ENCODE measurements around the gene MUC2. TPM values are rescaled to one million over a fixed set of nuclear protein-coding genes. Genes with fewer than 3 reads are reported as not detected.

MUC2 gene
- total RNA-seq, 6 experiments from 2014 or later = 0.24 TPM; not detected in 5

DNA sequence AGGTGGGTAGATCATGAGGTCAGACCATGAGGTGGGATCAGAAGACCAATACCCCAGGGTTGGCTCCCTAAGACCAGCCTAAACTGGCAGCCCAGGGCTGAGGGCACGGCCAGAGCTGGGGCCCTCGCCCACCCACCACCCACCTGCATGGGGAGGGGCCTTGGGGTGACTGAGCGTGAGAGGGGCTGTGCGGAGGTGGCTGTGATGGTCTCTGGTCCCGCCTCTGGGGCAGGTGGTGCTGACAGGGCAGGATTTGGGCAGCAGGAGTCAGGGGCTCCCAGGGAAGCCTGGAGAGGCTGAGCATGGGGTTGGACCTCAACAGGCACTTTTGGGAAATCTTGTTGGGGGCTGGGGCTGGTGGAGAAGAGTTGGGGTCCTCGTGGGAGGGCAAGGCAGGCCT is 43.3 kb downstream of the MUC2 start:
- no peaks in the 10 kb centered on the region for H3K4me1 Mint-ChIP-seq (ENCODE audit: low read depth)
- no peaks in the 10 kb centered on the region for H3K9me3 Mint-ChIP-seq
- H3K27me3 Mint-ChIP-seq (ENCODE audit: insufficient read depth) = peaks cover 17% of the 10 kb centered on the region; the same call in 1 of the 2 replicates
- H3K27ac Mint-ChIP-seq = no peak overlapping the region
- H3K36me3 Mint-ChIP-seq (ENCODE audit: low read depth) = no peaks in the 10 kb centered on the region
- H3K4me3 Mint-ChIP-seq = no peak overlapping the region
- no peak for DNase-seq
- TF ChIP-seq, protein P1, sequence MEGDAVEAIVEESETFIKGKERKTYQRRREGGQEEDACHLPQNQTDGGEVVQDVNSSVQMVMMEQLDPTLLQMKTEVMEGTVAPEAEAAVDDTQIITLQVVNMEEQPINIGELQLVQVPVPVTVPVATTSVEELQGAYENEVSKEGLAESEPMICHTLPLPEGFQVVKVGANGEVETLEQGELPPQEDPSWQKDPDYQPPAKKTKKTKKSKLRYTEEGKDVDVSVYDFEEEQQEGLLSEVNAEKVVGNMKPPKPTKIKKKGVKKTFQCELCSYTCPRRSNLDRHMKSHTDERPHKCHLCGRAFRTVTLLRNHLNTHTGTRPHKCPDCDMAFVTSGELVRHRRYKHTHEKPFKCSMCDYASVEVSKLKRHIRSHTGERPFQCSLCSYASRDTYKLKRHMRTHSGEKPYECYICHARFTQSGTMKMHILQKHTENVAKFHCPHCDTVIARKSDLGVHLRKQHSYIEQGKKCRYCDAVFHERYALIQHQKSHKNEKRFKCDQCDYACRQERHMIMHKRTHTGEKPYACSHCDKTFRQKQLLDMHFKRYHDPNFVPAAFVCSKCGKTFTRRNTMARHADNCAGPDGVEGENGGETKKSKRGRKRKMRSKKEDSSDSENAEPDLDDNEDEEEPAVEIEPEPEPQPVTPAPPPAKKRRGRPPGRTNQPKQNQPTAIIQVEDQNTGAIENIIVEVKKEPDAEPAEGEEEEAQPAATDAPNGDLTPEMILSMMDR (IDR thresholded peaks at IDR 0.05) = no peak

DNA sequence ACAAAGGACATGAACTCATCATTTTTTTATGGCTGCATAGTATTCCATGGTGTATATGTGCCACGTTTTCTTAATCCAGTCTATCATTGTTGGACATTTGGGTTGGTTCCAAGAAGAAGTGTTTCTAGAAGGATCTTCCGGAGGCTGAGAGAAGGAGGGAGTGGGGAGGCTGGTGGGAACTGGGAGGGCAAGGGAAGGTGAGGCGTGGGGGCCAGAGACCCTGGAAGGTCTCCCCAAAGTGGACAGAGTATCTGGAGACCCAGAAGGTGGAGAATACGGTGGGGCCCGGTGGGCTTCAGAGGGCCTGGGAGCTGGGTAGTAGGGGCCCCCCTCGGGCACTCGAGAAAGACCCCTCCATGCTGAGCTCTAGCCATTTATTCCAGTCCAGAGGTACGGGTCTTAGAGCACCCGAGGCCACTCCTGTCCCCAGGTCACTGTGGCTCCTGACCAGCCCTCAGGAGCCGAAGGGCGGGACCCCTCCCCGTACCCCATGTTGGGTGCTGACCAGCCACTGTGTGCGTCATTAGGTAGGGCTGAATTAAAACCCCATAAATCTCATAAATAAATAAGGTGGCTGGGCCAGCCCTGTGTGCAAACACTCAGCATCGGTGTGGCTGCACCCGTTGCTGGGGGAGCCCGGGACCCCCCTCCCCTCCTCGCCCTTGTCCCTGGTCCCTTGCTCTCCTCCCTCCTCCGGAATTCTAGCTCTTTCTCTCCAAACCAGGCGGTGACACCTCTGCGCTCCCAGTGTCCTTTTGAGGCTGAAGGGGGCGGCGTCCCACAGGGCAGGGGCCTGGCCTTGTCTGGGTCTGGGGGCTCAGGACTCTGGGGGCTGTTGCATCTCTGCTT is 44.3 kb downstream of the MUC2 start:
- no peak overlapping the region for H3K27ac Mint-ChIP-seq
- H3K27me3 Mint-ChIP-seq (ENCODE audit: insufficient read depth) = peaks cover 19% of the 10 kb centered on the region; the same call in 1 of the 2 replicates

DNA sequence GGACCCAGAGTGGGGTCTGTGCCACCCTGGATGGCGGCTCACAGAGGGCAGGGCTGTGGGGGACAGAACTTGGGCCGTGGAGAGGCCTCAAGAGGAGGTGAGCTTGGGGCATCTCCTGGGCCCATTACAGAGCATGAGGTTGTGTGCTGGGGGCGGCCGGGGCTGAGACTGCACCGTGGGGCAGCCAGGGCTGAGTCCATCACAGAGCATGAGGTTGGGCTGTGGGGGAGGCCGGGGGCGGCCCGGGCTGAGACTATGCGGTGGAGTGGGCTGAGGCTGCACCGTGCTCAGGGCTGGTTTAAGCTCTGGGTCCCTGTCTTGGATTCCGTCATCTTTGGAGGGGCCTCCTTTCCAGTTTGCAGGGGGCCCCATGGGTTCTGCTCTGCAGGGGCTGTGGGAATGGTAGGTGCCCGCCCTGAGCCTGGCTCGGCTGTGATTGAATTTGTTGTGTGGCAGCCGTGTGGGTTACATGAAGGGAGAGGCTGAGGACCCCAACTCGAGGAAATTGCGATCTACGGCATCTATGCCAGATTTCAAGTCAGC is 45.0 kb downstream of the MUC2 start:
- no peak overlapping the region for H3K4me3 Mint-ChIP-seq
- peaks cover 17% of the 10 kb centered on the region for H3K27me3 Mint-ChIP-seq (ENCODE audit: insufficient read depth)
- H3K4me1 Mint-ChIP-seq (ENCODE audit: low read depth) = no peaks in the 10 kb centered on the region
- H3K27ac Mint-ChIP-seq = no peak overlapping the region
- no peak for DNase-seq
- peaks cover 6% of the 10 kb centered on the region; the same call in 1 of the 2 replicates for H3K9me3 Mint-ChIP-seq
- no peaks in the 10 kb centered on the region for H3K36me3 Mint-ChIP-seq (ENCODE audit: low read depth)
- TF ChIP-seq, protein P1 (IDR thresholded peaks at IDR 0.05) = no peak

More for the DNA sequence above, 44.3 kb downstream of the MUC2 start:
- no peaks in the 10 kb centered on the region; the same call in 1 of the 2 replicates for H3K9me3 Mint-ChIP-seq
- H3K4me1 Mint-ChIP-seq (ENCODE audit: low read depth) = no peaks in the 10 kb centered on the region
- no peaks in the 10 kb centered on the region for H3K36me3 Mint-ChIP-seq (ENCODE audit: low read depth)
- H3K4me3 Mint-ChIP-seq = no peak overlapping the region
- no peak for DNase-seq
- TF ChIP-seq, protein P1 (IDR thresholded peaks at IDR 0.05) = no peak

DNA sequence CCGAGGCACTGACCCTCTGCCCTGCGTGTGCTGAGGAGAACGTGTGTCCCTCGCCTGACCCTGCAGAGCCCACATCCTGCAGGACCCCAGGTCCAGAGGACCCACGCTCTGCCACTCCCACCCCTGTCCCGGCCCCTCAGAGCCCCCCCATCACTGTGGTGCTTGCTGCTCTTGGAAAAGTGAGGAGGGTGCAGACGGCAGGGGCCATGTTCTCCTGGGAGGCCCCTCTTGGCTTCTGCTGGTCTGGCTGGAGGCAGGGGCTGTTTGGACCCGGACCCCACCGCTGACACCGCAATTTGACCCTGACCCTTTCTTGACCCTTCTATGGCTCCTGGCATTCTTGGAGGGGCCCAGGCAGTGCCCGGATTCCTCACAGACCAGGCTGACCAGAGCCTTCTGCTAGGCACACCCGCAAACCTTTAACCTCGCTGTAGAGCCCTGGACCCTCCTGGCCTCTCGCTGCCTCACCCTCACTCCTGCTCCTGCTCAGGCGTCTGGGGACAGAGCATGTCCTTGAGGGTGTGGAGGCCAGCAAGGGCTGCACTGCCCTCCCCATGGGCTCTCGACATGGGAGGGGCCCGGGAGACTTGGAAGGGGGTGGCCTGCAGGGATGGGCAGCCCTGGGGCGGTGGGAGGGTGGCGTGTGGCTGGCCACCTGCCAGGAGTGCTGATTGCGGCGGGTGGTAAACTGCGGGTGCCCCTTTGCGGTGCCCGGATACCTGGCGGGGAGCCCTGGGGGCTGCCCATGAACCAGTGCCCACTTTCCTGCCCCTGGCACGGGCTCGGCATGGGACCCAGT is 46.1 kb downstream of the MUC2 start:
- no peak overlapping the region for H3K4me3 Mint-ChIP-seq
- no peak for DNase-seq
- H3K4me1 Mint-ChIP-seq (ENCODE audit: low read depth) = no peaks in the 10 kb centered on the region
- H3K9me3 Mint-ChIP-seq = peaks cover 12% of the 10 kb centered on the region; the same call in 1 of the 2 replicates
- TF ChIP-seq, protein P1 (IDR thresholded peaks at IDR 0.05) = no peak
- H3K36me3 Mint-ChIP-seq (ENCODE audit: low read depth) = no peaks in the 10 kb centered on the region
- no peak overlapping the region for H3K27ac Mint-ChIP-seq
- peaks cover 19% of the 10 kb centered on the region for H3K27me3 Mint-ChIP-seq (ENCODE audit: insufficient read depth)

DNA sequence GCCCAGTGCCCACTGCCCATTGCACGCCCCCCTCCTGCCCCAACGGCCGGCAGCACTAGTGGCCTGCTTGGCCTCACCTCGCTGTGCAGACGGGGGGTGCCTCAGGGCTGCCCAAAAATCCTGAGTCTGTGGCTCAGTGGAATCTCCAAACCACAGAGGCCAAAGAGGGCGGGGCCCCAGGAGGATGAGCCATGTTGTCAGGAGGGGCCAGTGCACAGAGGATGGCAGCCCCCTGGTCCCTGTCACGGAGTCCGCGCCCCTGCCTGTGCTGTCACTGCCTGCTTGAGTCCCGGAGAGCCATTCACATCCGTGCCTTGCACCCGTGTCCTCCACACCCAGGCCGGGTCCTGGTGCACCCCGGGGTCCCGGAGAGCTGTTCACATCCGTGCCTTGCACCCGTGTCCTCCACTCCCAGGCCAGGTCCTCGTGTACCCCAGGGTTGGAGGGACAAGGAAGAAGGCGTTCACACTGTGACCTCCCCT is 46.7 kb downstream of the MUC2 start:
- peaks cover 19% of the 10 kb centered on the region for H3K27me3 Mint-ChIP-seq (ENCODE audit: insufficient read depth)
- peaks cover 12% of the 10 kb centered on the region; the same call in 1 of the 2 replicates for H3K9me3 Mint-ChIP-seq
- H3K4me1 Mint-ChIP-seq (ENCODE audit: low read depth) = no peaks in the 10 kb centered on the region
- TF ChIP-seq, protein P1 (IDR thresholded peaks at IDR 0.05) = no peak
- DNase-seq = no peak
- no peak overlapping the region for H3K4me3 Mint-ChIP-seq
- no peak overlapping the region for H3K27ac Mint-ChIP-seq
- H3K36me3 Mint-ChIP-seq (ENCODE audit: low read depth) = no peaks in the 10 kb centered on the region

All from HFFc6 (cell line).